Measurements from ENCODE around the gene KLK4.

Gene KLK4
- total RNA-seq: 0 to 0.06 (median 0) reads per million in 9 experiments

- Mint-ChIP-seq H3K9me3 (no peaks in the 10 kb centered on the region), H3K27me3 (no peaks in the 10 kb centered on the region), H3K4me3 (no peak within 1 kb of the TSS), H3K27ac (no peak within 1 kb of the TSS), H3K4me1 (ENCODE audit: low read depth in 2 of 2) (peaks cover 4 to 8% of the 10 kb centered on the region in 2 donors), H3K36me3 (ENCODE audit: insufficient read depth) (no peaks in the 10 kb centered on the region)
- ATAC-seq (replicated peaks) (no peak), DNase-seq (no peak)
These were observed at the start of gene KLK4 for GRCh38 chr19:50911206-50912101. Gene KLK4 (minus strand): TSS chr19:50911395. CDS start chr19:50910738, 657 bp downstream.

- no peak for DNase-seq
- H3K4me1 Mint-ChIP-seq (ENCODE audit: low read depth in 2 of 2): no peaks in the 10 kb centered on the region
- H3K36me3 Mint-ChIP-seq (ENCODE audit: insufficient read depth): no peaks in the 10 kb centered on the region
- no peak overlapping the region for H3K27ac Mint-ChIP-seq
- peaks cover 41 to 45% of the 10 kb centered on the region in 2 donors for H3K27me3 Mint-ChIP-seq
- H3K9me3 Mint-ChIP-seq: peaks cover 8 to 10% of the 10 kb centered on the region in 2 donors
- ATAC-seq (replicated peaks): no peak
- no peak overlapping the region for H3K4me3 Mint-ChIP-seq
These were observed 48.7 kb upstream of the KLK4 start for GRCh38 chr19:50959731-50960500.

- Mint-ChIP-seq H3K9me3 (peaks cover 2 to 5% of the 10 kb centered on the region in 2 donors), H3K4me1 (ENCODE audit: low read depth in 2 of 2) (no peaks in the 10 kb centered on the region), H3K4me3 (no peak overlapping the region), H3K36me3 (ENCODE audit: insufficient read depth) (no peaks in the 10 kb centered on the region), H3K27me3 (peaks cover 37 to 41% of the 10 kb centered on the region in 2 donors), H3K27ac (no peak overlapping the region)
- ATAC-seq (replicated peaks): no peak
- no peak for DNase-seq
These were observed 46.4 kb upstream of the KLK4 start for GRCh38 chr19:50957587-50957986.

GRCh38 chr19:50952910-50953309 lies 41.7 kb upstream of the KLK4 start, which contains the start of gene KLK5:
Gene KLK5 (minus strand): TSS chr19:50953038. CDS start chr19:50952657, 381 bp downstream.
- DNase-seq (no peak), ATAC-seq (replicated peaks) (no peak)
- Mint-ChIP-seq H3K4me1 (ENCODE audit: low read depth in 2 of 2) (no peaks in the 10 kb centered on the region), H3K27ac (no peak within 1 kb of the TSS), H3K4me3 (no peak within 1 kb of the TSS), H3K36me3 (ENCODE audit: insufficient read depth) (no peaks in the 10 kb centered on the region), H3K9me3 (peaks cover 2 to 7% of the 10 kb centered on the region in 2 donors), H3K27me3 (peaks cover 43 to 56% of the 10 kb centered on the region in 2 donors)

- ATAC-seq (replicated peaks) (no peak), DNase-seq (no peak)
- H3K36me3 Mint-ChIP-seq (ENCODE audit: insufficient read depth): no peaks in the 10 kb centered on the region
- H3K27me3 Mint-ChIP-seq: peaks cover 42 to 55% of the 10 kb centered on the region in 2 donors
- no peaks in the 10 kb centered on the region for H3K4me1 Mint-ChIP-seq (ENCODE audit: low read depth in 2 of 2)
- peaks cover 2 to 7% of the 10 kb centered on the region in 2 donors for H3K9me3 Mint-ChIP-seq
- H3K27ac Mint-ChIP-seq: no peak overlapping the region
- no peak overlapping the region for H3K4me3 Mint-ChIP-seq
These were observed 38.7 kb upstream of the KLK4 start for GRCh38 chr19:50949861-50950260.

GRCh38 chr19:50947123-50947522 lies 35.9 kb upstream of the KLK4 start:
- peaks cover 52 to 63% of the 10 kb centered on the region in 2 donors for H3K27me3 Mint-ChIP-seq
- ATAC-seq (replicated peaks): no peak
- no peak overlapping the region for H3K27ac Mint-ChIP-seq

GRCh38 chr19:50944795-50945194 lies 33.6 kb upstream of the KLK4 start:
- ATAC-seq (replicated peaks) (no peak), DNase-seq (no peak)
- H3K4me1 Mint-ChIP-seq (ENCODE audit: low read depth in 2 of 2): no peaks in the 10 kb centered on the region
- peaks cover 45 to 55% of the 10 kb centered on the region in 2 donors for H3K27me3 Mint-ChIP-seq
- no peak overlapping the region for H3K27ac Mint-ChIP-seq
- H3K9me3 Mint-ChIP-seq: no peaks in the 10 kb centered on the region
- H3K36me3 Mint-ChIP-seq (ENCODE audit: insufficient read depth): no peaks in the 10 kb centered on the region
- H3K4me3 Mint-ChIP-seq: no peak overlapping the region

More at GRCh38 chr19:50947123-50947522, 35.9 kb upstream of the KLK4 start:
- H3K9me3 Mint-ChIP-seq: peaks cover 2 to 7% of the 10 kb centered on the region in 2 donors
- no peaks in the 10 kb centered on the region for H3K4me1 Mint-ChIP-seq (ENCODE audit: low read depth in 2 of 2)
- H3K4me3 Mint-ChIP-seq: no peak overlapping the region
- H3K36me3 Mint-ChIP-seq (ENCODE audit: insufficient read depth): no peaks in the 10 kb centered on the region
- DNase-seq: no peak

GRCh38 chr19:50943074-50943828 lies 32.1 kb upstream of the KLK4 start:
- H3K4me1 Mint-ChIP-seq (ENCODE audit: low read depth in 2 of 2): no peaks in the 10 kb centered on the region
- H3K9me3 Mint-ChIP-seq: no peaks in the 10 kb centered on the region
- H3K27ac Mint-ChIP-seq: no peak overlapping the region
- no peak overlapping the region for H3K4me3 Mint-ChIP-seq
- ATAC-seq (replicated peaks) (no peak), DNase-seq (no peak)
- H3K36me3 Mint-ChIP-seq (ENCODE audit: insufficient read depth): no peaks in the 10 kb centered on the region
- H3K27me3 Mint-ChIP-seq: peaks cover 39 to 40% of the 10 kb centered on the region in 2 donors

GRCh38 chr19:50939596-50939995 lies 28.4 kb upstream of the KLK4 start:
- Mint-ChIP-seq H3K9me3 (no peaks in the 10 kb centered on the region), H3K27me3 (peaks cover 32 to 46% of the 10 kb centered on the region in 2 donors), H3K36me3 (ENCODE audit: insufficient read depth) (no peaks in the 10 kb centered on the region), H3K27ac (no peak overlapping the region), H3K4me3 (no peak overlapping the region), H3K4me1 (ENCODE audit: low read depth in 2 of 2) (no peaks in the 10 kb centered on the region)
- ATAC-seq (replicated peaks) (no peak), DNase-seq (no peak)

GRCh38 chr19:50933640-50934039 lies 22.4 kb upstream of the KLK4 start:
- Mint-ChIP-seq H3K27me3 (peaks cover 26 to 59% of the 10 kb centered on the region in 2 donors), H3K4me3 (no peak overlapping the region), H3K36me3 (ENCODE audit: insufficient read depth) (no peaks in the 10 kb centered on the region), H3K9me3 (no peaks in the 10 kb centered on the region), H3K27ac (no peak overlapping the region), H3K4me1 (ENCODE audit: low read depth in 2 of 2) (no peaks in the 10 kb centered on the region)
- no peak for ATAC-seq (replicated peaks)
- no peak for DNase-seq

GRCh38 chr19:50932690-50933083 lies 21.5 kb upstream of the KLK4 start:
- ATAC-seq (replicated peaks): no peak
- no peak overlapping the region for H3K4me3 Mint-ChIP-seq
- no peaks in the 10 kb centered on the region for H3K4me1 Mint-ChIP-seq (ENCODE audit: low read depth in 2 of 2)
- DNase-seq: no peak
- H3K27ac Mint-ChIP-seq: no peak overlapping the region
- H3K27me3 Mint-ChIP-seq: peaks cover 28 to 62% of the 10 kb centered on the region in 2 donors
- no peaks in the 10 kb centered on the region for H3K36me3 Mint-ChIP-seq (ENCODE audit: insufficient read depth)
- no peaks in the 10 kb centered on the region for H3K9me3 Mint-ChIP-seq

- H3K9me3 Mint-ChIP-seq: no peaks in the 10 kb centered on the region
- DNase-seq (no peak), ATAC-seq (replicated peaks) (no peak)
- H3K4me1 Mint-ChIP-seq (ENCODE audit: low read depth in 2 of 2): no peaks in the 10 kb centered on the region
- H3K27me3 Mint-ChIP-seq: peaks cover 33 to 67% of the 10 kb centered on the region in 2 donors
- H3K27ac Mint-ChIP-seq: no peak overlapping the region
- no peak overlapping the region for H3K4me3 Mint-ChIP-seq
- H3K36me3 Mint-ChIP-seq (ENCODE audit: insufficient read depth): no peaks in the 10 kb centered on the region
These were observed 21.0 kb upstream of the KLK4 start for GRCh38 chr19:50932018-50932689.

Data from effector memory CD8-positive, alpha-beta T cell (primary cell).